GM18868 (cell line): ENCODE results near the gene BBS10.
"Not testable (repeated sequence)": the region's sequence is repeated elsewhere in the genome, so short reads cannot be mapped to it uniquely, and the experiment has no call there.

ENCODE experiments used
- ATAC-seq: cut with Tn5 transposase; IDR thresholded peaks from one replicate; pipeline ENCODE4 v1.9.1; 2021; ENCODE audit warnings: mild to moderate bottlenecking, moderate library complexity; ENCODE audit not compliant: unreplicated experiment

BBS10 gene

GRCh38 chr12:76348079-76348901, at the start of gene BBS10:
BBS10 (minus strand) TSS chr12:76348415; CDS start chr12:76348358, 57 bp downstream.
- ATAC-seq, result peak; percentile 98

- no peak for ATAC-seq
These were observed 43.2 kb upstream of the BBS10 start for GRCh38 chr12:76391461-76391860.

- ATAC-seq, result no peak
These were observed 39.4 kb upstream of the BBS10 start for GRCh38 chr12:76387614-76388013.

- ATAC-seq, result no peak
These were observed 36.3 kb upstream of the BBS10 start for GRCh38 chr12:76384560-76384959.

- ATAC-seq, result no peak
These were observed 35.8 kb upstream of the BBS10 start for GRCh38 chr12:76383988-76384387.

GRCh38 chr12:76379261-76379660, 31.0 kb upstream of the BBS10 start:
- ATAC-seq, result no peak

- not testable (repeated sequence) for ATAC-seq
These were observed 28.7 kb upstream of the BBS10 start for GRCh38 chr12:76376876-76377275.

GRCh38 chr12:76375939-76376338, 27.7 kb upstream of the BBS10 start:
- no peak for ATAC-seq

- no peak for ATAC-seq
These were observed 27.3 kb upstream of the BBS10 start for GRCh38 chr12:76375470-76375869.

- no peak for ATAC-seq
These were observed 26.3 kb upstream of the BBS10 start for GRCh38 chr12:76374386-76375020.

GRCh38 chr12:76368230-76368629, 20.0 kb upstream of the BBS10 start:
- ATAC-seq, result no peak

- no peak for ATAC-seq
These were observed 17.9 kb upstream of the BBS10 start for GRCh38 chr12:76366163-76366562.

- ATAC-seq, result not testable (repeated sequence)
These were observed 15.9 kb upstream of the BBS10 start for GRCh38 chr12:76364131-76364530.

GRCh38 chr12:76360316-76360715, 12.1 kb upstream of the BBS10 start:
- no peak for ATAC-seq

- no peak for ATAC-seq
These were observed 7.9 kb upstream of the BBS10 start for GRCh38 chr12:76356071-76356470.

- peak; percentile 19 for ATAC-seq
These were observed 1.3 kb downstream of the BBS10 start for GRCh38 chr12:76346798-76347420.

GRCh38 chr12:76346236-76346635, 2.0 kb downstream of the BBS10 start:
- no peak for ATAC-seq

- no peak for ATAC-seq
These were observed 2.6 kb downstream of the BBS10 start for GRCh38 chr12:76345569-76345968.

- ATAC-seq, result no peak
These were observed 6.7 kb downstream of the BBS10 start for GRCh38 chr12:76341436-76342030.

GRCh38 chr12:76340680-76341435, 7.4 kb downstream of the BBS10 start:
- no peak for ATAC-seq

GRCh38 chr12:76337583-76337982, 10.6 kb downstream of the BBS10 start:
- ATAC-seq, result no peak
